DMS153 (cell line): ENCODE measurements around the gene EHHADH.

Experiments
- DNase-seq: peaks from one replicate; lab custom pipeline; 2025; lab: John Stamatoyannopoulos, UW

Gene EHHADH

DNA sequence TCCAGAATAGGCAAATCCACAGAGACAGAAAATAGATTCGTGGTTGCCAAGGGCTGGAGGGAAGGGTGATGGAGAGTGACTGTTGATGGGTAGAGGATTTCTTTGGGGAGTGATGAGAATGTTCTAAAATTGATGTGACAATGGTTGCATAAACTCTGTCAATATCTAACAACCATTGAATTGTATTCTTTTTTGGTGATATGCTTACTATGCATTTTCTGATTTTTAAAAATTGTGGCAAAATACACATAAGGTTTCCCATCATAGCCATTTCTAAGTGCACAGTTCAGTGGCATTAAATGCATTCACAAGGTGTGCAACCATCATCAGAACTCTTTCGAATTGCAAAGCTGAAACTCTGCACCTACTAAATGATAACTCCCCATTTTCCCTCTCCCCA is 56.8 kb downstream of the EHHADH start:
- no peak for DNase-seq

DNA sequence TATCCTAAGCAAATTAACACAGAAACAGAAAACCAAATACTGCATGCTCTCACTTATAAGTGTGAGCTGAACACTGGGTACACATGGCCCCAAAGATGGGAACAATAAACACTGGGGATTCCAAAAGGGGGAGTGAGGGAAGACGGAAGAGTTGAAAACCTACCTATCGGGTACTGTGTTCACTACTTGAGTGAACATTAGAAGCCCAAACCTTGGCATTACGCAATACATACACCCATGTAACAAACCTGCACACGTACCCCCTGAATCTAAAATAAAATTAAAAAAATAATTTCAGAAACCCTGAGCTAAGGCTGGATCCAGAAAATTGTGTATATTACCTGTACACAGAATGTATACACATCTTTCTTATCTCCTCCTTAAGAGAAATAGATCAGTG is 58.2 kb downstream of the EHHADH start:
- no peak for DNase-seq

DNA sequence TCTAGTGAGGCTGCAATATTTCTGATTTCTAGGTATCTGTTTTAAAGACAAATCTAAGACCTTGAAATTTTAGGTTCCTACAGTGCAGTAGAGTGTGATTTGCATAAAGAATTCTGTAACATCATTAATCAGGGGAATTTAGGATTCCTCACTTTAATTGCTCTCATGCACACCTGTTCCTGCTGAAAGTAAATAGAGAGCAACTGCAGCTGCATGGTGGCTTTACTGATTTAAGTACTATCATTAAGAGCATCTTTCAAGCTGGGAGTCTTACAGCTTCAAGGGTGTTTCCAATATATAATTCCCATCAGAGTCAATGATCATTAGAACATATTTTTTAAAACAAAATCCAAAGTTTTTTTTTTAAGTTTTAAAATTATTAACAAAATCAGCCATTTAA is 65.0 kb downstream of the EHHADH start:
- DNase-seq = peak; percentile 6

DNA sequence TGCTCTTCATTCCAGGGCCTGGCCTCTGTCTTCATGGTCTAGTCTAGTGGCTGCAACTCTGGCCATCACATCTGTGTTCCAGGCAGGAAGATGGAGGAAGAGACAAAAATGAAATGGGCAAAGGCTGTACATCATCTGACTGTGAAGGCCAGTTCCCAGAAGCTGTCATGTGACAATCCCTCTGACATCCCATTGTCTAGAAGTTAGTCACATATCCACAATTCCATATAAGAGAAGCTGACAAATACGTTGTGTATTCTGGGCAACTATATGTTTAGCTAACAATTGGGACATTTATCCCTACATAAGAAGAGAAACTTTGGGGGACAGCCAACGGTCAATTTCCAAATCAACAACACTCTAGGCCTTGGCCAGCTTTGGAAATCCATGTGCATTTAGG is 66.5 kb downstream of the EHHADH start:
- DNase-seq = no peak

DNA sequence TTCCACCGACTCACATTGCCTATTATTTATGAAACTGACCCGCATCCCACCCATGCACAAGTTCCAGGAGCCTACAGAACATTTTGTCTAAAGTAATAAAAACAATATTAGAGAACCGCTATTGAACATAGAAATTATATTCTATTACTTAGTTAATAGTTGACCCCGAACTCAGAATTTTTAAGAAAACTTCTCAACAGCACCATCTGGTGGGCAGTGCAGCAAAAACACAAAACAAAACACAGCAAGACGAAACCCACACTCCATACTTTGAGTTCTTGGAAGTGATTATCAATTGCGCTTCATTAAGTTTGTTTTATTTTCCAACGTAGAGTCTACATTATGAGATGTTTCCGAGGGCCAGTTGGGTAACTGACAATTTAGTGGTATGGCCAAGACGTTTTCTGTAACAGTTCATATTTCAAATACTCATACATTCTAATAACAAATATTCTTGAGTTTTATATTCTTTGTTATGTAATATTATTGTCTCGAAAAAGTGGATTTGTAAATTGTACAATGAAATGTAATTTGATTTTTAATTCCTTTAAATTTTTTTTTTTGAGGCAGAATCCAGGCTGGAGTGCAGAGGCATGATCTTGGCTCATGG is 77.0 kb downstream of the EHHADH start:
- peak; percentile 15 for DNase-seq

DNA sequence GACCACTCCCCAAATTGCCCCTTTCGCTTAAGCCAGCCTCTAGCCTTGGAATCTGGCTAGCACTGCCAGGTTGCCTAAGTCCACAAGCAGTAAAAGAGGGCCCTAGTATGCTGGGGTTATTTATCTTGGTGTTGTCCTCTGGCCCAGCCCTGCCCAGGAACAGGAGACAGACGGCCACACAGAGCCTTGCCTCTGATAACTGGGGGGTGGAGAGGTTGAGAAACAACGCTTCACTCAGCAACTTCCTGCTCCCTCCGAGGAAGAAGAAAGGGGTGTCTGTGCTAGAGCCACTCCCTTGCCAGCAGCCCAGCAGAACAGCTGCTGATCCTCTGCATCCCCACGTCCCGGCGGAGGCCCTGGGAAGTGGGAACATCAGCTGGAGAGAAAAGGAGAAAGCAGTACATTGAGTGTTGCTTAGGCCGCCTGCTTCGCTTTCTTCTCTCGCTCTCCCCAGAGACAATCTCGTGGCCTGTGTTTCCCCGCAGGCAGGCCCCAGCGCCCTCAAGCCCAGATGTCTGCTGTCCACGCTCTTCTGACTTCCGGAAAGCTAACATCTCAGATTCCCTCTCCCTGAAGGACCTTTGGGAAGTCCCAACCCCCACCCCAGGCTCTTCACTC is 78.4 kb downstream of the EHHADH start:
- peak; percentile 79 for DNase-seq

DNA sequence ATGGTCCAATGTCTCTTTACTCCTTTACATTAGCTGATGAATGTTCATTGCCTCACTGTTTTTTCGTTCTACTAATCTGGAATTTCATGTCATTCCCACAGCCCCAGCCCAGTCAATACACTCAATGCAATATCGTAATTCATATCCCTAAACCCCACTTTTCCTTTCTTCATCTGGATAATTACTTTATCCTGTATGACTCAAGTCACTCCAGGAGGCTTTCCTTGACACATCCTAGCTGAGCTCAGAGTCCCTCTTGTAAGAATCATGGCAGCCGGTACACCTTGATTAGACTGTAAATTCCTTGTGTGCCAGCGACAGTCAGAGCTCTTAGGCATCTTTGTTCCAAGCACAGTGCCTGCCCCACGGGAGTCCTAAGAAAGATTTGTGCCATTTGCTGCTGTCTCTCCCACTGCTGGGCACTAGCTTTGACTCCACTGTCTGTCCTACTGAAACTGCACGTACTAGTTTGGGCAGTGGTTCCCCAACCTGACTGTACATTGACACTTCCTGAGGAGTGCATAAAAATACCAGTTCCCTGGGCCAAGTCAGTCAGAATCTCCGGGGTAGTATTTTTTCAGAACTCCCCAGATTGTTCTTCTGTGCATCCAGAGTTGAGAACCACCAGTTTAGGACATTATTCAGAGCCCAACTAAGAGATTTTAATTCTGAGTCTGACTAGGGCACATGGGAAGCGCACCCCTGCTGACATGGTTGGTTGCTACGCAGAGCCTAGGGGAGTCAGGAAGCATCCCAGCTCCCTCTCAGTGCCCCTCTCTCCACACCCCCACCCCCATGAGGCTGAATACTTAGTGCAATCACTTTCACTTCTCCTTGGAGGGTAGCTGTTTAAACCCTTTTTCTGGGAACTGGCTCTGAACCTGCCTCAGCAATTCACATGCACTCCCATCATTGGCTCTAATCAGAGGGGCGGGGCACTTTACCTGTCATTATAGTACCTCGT is 81.5 kb downstream of the EHHADH start:
- no peak for DNase-seq

DNA sequence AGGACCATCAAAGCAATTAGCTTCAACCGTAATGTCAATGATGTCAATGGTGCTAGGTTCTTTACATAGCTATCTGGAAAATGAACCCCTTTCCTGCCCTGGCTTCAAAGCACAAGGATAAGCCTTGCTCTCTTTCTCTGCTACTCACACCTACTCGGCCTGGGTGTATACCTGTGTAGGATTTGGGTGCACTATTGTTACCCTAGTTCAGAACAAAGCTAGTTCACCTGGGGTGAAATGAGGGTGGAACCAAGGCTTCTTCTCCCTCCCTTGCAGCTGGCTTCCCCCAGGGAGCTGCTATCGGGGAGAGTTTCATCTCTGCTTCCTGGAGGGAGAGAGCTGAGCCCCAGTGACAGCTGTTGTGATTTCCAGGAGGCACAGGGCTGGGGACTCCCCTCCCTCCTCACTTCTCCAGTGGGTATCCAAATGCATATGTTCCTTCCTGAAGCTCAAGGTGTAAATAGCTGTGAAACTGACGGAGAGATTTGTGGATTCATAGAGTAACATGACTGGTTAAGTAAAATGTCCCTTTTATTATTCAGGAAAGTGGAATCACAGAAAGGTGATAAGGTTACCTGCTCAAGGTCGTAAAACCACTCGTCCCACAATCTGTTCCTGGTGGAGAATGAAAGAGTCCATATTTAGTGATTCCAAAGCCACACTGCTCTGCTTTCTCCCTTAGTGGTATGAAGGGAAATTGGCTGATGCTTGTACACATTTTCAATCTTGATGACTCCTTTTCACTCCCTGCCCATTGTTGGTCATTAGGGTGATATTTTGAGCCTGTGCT is 89.2 kb downstream of the EHHADH start:
- peak; percentile 53 for DNase-seq

DNA sequence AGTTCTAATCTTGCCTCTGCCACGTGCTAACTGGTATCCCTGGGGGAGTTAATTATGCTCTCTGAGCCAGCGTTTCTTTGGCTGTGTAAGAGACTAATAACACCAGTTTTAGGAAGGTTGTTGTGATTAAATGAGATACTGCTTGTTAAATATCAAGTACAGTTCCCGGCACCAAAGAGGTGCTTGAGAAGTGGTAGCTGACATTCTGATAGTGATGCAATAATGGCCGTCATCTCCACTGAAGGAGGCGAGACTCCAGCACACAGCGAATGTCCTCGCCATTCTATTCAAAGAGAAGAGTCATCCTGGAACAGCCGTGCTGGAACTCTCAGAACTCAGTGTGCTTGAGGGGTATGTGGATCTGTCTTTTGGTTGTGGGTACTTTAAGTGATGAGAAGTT is 91.2 kb downstream of the EHHADH start:
- DNase-seq = no peak

DNA sequence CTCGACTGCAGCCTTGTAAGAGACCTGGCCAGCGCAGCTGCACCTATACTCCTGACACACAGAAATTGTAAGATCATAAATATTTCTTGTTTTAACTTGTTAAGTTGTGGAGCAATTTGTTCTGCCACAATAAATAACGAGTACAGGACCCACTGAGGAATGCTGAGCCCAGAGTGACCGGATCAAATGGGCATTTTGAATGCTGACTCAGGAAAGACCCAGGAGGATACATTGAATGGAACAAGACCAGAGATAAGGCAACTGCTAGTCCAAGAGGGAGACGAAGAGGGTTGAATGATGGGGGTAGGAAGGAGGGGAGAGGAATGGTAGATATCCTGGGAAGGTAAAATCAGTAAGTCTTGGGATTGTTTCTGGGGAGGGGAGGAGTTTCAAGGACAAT is 92.1 kb downstream of the EHHADH start:
- no peak for DNase-seq

DNA sequence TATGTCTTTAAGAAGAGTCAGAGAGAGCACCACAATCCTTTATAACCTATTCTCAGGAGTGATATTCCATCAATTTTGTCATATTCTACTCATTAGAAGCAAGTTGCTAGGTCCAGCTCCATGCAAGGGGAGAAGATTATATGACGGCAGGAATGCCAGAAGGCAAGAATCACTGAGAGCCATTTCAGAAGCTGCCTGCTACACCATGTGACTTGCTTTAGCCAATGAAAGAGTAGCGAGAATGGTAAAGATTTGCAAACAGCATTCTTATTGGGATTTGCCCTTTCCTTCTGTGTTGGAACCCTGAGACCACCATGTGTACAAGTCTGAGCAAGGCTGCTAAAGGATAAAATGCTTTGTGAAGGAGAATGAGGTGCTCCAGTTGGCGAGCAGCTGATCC is 96.5 kb downstream of the EHHADH start:
- DNase-seq = no peak

DNA sequence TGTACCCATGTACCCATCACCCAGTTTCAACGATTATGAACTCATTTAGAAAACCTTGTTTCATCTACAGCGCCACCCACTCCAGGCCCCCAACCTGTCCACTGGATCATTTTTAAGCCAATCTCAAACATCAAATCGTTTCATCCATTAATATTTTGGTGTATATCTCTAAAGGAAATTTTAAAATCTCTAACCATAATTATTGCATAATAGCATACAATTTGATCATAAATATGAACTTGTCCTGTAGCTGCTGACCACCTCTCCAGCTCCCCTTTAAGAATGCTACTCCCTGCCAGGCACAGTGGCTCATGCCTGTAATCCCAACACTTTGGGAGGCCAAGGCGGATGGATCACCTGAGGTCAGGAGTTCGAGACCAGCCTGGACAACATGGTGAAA is 98.2 kb downstream of the EHHADH start:
- DNase-seq = no peak

DNA sequence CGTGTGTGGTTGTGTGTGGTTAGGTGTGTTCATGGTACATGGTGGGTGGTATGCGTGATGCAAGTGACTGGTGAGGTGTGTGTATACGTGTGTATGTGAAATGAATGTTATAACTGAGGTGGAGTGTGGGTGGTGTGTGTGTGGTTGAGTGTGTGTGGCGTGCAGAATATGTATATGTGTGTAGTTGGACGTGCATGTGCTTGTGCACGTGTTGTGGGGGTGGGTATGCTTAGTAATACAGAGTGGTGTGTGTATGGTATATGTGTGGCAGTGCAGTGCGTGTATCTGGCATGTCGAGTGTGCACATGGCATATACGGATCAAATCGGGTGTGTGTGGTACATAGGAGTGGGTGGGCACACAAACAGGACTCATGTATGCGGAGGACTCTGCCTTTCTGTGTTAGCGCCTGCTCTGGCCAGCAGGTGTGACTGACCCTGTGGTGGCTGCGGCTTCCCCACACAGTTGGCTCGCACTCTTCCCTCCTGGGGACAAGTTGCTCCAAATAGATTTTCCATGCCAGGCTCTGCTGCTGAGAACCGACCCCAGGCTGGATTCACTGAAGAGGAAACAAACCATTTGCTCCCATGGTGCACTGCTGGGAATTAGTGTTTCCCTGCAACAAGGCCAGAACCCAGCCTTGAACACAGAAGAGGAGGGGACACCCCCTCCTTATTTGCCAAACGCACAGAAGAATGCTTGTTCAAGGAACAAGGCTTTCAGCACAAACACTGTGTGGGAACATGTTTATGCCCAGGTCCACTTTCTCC is 99.8 kb downstream of the EHHADH start:
- no peak for DNase-seq

DNA sequence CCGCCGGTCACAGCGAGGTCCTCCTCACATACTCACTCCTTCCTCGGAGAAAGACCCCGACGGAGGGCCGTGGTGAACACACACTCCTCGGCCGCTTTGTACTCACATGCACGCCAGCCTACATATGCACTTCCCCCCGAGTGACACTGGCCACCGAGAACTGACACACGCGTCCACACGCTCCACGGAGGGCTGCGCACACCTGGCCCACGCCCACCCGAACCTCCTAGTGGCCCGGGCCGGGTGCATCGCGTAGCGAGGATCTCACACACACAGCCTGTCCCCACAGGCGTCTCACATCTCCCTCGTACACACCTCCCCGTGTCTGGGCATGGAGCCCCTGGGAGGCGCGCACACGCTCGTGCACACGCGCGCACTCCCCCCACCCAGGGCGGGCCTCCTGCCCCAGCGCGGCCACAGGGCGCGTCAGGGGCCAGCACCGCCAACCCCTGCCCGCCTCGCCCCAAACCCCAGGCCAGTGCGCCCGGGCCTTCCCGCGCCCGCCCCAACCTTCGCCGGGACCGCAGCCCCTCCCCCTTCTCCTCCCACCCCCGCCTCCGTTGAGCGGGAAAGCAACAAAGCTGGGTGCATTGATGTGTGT is 100.6 kb downstream of the EHHADH start:
- no peak for DNase-seq

DNA sequence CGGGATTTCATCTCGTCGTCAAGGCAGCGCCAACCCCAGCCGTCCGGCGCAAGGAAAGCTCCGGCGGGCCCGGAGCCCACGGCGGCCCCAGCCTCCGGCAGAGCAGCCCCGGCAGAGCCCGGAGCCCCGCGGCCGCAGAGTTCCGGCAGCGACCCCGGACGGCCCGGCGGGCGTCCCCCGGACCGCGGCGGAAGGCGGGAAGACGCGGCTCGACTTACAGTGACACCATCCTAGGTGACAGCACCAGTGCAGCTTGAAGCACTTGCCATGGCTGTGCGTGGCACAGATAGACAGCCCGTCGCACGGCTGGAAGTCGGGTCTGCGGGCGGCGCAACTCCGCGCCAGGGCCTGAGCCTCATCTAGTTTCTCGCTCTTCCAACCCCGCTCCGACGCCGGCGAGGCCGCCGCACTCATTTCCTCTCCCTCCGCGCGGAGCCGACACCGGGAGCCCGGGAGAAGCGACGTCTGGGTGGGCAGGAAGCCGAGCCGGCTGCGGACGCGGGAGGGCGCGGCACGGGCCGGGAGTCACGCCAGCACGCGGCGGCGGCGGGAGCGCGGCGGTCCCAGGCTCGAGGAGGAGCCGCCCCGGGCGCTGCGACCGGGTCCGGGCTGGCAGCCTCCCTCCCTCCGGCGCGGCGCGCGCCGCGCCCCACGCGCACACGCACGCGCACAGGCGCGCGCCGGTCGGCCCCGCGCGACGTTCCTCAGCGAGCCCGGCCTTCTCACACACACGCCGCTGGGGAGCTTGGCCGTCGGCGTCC is 101.3 kb downstream of the EHHADH start, which contains the start of gene C3orf70:
C3orf70 (minus strand) TSS at position 651 of the 761 bp plus-strand sequence; CDS start at position 414, 237 bp downstream.
- DNase-seq = peak; percentile 55

DNA sequence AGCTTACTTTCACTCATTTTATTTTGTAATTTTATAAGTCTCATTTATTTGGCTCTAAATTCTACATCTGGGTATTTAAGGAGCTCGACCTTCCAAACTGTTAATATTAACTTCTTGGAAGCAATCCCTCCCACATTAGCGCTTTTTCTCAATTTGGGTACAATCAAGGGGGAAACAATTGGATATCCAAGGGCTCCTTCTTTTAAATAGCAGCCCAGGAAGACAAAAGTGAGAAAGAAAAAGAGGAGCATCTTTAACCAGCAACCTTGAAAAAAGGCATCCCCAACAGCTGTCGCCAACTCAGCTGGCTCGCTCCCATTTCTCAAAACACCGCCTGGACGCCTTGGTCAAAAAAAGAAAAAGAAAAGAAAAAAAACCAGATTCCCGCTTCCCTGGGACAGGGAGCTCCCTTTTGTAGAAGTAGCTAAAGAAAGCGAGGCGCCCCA is 101.9 kb downstream of the EHHADH start:
- no peak for DNase-seq

DNA sequence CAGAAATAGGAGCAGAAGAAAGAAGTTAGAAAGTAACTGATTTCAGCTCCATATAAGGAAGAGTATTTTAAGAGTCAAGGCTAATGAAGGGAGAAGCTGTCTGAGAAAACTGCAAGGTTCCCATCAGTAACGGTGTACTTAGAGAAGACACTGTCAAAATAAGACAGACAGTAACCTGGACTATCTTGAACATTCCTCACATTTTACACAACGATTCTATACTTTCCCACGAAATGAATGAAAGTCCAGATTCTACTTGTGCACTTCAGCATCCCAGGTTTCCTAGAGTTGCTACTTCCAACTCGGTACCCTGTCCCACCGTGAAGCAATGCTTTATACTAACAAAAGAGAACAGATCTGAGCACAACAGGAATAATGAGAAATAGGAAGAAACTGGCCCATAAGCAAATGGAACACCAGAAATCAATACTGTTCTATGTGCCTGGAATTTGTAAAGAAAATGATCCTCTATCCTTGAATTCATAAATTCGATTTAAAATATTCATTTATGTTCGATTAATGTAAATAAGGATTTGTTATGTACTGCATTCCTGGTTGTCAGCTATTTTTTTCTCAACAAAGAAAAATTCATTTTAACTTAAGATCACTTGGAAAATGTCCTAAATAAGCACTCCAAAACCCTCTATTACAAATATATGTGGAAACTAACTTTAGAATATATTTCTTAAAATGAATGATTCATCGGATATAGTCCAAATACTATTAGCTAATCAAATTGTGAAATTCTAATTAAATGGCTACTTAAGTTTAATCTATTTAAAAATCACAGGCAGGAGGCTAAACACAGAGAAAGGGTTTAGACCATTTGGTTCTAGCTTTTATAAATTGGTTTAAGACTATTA is 102.5 kb downstream of the EHHADH start:
- DNase-seq = no peak

DNA sequence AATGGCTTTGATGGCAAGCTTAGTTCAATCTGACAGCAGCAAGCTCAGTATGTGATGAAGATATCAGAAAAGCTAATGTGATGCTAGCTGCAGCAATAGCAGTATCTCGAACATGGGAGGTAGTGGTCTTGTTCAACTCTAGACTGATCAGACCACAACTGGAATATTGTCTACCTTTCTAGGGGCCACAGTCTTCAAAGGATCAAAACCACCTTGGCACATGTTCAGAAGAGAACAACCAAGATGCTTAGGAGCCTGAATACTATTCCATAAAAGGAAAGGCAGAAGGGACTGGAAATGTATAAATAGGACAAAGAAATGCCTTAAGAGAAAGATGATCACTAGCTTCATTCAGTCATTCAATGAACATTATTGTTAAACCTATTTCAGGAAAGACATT is 103.3 kb downstream of the EHHADH start:
- no peak for DNase-seq

DNA sequence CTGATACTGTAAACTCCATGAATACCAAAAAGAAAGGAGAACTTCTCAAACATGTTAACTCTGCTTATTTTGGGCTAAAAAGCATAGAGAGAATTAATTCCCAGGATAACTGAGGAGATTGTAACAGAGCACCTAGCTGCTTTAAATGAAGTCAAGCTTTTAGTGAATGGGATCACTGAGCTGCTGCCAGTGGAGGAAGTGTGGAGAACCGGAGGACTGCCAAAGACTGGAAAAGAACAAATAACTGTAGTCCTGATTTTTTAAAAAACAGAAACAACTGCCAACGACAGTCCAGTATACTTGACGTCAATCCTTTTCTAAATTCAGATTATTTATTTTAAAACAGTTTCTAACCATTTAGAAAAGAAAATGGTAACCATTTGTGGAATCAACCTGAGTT is 104.3 kb downstream of the EHHADH start:
- no peak for DNase-seq
